Naive thymus-derived CD4-positive, alpha-beta T cell (primary cell): ENCODE results near the gene LRRC31. TPM values are rescaled to one million over a fixed set of nuclear protein-coding genes. Genes with fewer than 3 reads are reported as not detected.
A peak's percentile ranks its signal among the peaks of the same experiment; 100 is the strongest.

Experiments
- ATAC-seq: fragments of 150-1000 bp; cut with Tn5 transposase; 2 replicates; pipeline ENCODE4 v1.10.0; 2021; ENCODE audit warnings: mild to moderate bottlenecking, moderate library complexity
- CTCF ChIA-PET: fragments of 350-600 bp; sonication (Branson Sonifier 250); formaldehyde crosslinking; loops from one replicate; lab custom pipeline; 2021; ENCODE audit warnings: antibody characterized with exemption; lab: Charles Lee
- POLR2A ChIA-PET: fragments of 350-600 bp; sonication (Branson Sonifier 250); formaldehyde crosslinking; loops from one replicate; lab custom pipeline; 2021; ENCODE audit warnings: antibody characterized with exemption, inconsistent platforms; lab: Charles Lee
- DNase-seq, 9 donors: peaks; one replicate each; pipeline versions ENCODE4 v3.0.0 to v3.0.0-alpha.2; 2020 to 2022; ENCODE audit warnings: mixed read lengths in 1 of 9
- H3K27ac ChIP-seq: one replicate; pipeline ENCODE4 v1.7.0; 2013; ENCODE audit warnings: mild to moderate bottlenecking, low read depth, low read length, moderate library complexity
- H3K27me3 ChIP-seq, 2 donors: one replicate each; pipeline ENCODE4 v1.7.0; 2013; ENCODE audit warnings: low read length in 2 of 2, mild to moderate bottlenecking in 2 of 2, moderate library complexity in 2 of 2; ENCODE audit not compliant: control insufficient read depth in 2 of 2, insufficient read depth in 2 of 2
- H3K36me3 ChIP-seq, 3 experiments: 1 replicate in 2 of 3; 2 replicates in 1 of 3; pipeline ENCODE4 v1.7.0; 2013; ENCODE audit warnings: low read length in 3 of 3, mild to moderate bottlenecking in 3 of 3, moderate library complexity in 1 of 3; ENCODE audit not compliant: insufficient read depth in 3 of 3, control insufficient read depth in 2 of 3
- H3K4me1 ChIP-seq, 2 donors: one replicate each; pipeline ENCODE4 v1.7.0; 2013; ENCODE audit warnings: low read length in 2 of 2, mild to moderate bottlenecking in 2 of 2, moderate library complexity in 1 of 2; ENCODE audit not compliant: control insufficient read depth in 2 of 2, insufficient read depth in 2 of 2
- H3K4me3 ChIP-seq: 2 replicates; pipeline ENCODE4 v1.7.0; 2013; ENCODE audit warnings: mild to moderate bottlenecking, low read length
- H3K9me3 ChIP-seq, 3 experiments: 1 replicate in 2 of 3; 2 replicates in 1 of 3; pipeline ENCODE4 v1.7.0; 2013; ENCODE audit warnings: low read length in 3 of 3; ENCODE audit not compliant: control insufficient read depth in 2 of 3
- H3K27ac Mint-ChIP-seq, 9 donors: one replicate each; pipeline ENCODE4 v1.8.0; 2020 to 2022; ENCODE audit warnings: mixed read lengths in 9 of 9, mild to moderate bottlenecking in 8 of 9, moderate library complexity in 5 of 9, inconsistent platforms in 2 of 9
- H3K27me3 Mint-ChIP-seq, 5 donors: one replicate each; pipeline ENCODE4 v1.8.0; 2021 to 2022; ENCODE audit warnings: mixed read lengths in 5 of 5, mild to moderate bottlenecking in 1 of 5
- H3K36me3 Mint-ChIP-seq, 5 donors: one replicate each; pipeline ENCODE4 v1.8.0; 2020 to 2022; ENCODE audit warnings: mixed read lengths in 5 of 5, mild to moderate bottlenecking in 3 of 5, inconsistent platforms in 1 of 5
- H3K4me1 Mint-ChIP-seq, 7 donors: one replicate each; pipeline ENCODE4 v1.8.0; 2020 to 2022; ENCODE audit warnings: mixed read lengths in 7 of 7, mild to moderate bottlenecking in 3 of 7, inconsistent platforms in 1 of 7
- H3K4me3 Mint-ChIP-seq, 10 donors: one replicate each; pipeline ENCODE4 v1.8.0; 2020 to 2022; ENCODE audit warnings: mild to moderate bottlenecking in 10 of 10, mixed read lengths in 10 of 10, moderate library complexity in 6 of 10, inconsistent platforms in 2 of 10
- H3K9me3 Mint-ChIP-seq, 11 donors: one replicate each; pipeline ENCODE4 v1.8.0; 2020 to 2022; ENCODE audit warnings: mixed read lengths in 11 of 11, mild to moderate bottlenecking in 4 of 11, inconsistent platforms in 1 of 11, moderate library complexity in 1 of 11
- intact Hi-C, 2 donors: fragments of 100-400 bp; cut with micrococcal nuclease; formaldehyde crosslinking; loops; one replicate each; pipeline ENCODE4 v1.15.1; 2023
- polyA plus RNA-seq, 2 donors: library from polyadenylated mRNA; unstranded; fragments of 300-500 nt; fragmentation: Illumina TruSeq; gene quantifications; one replicate each; pipeline ENCODE4 v1.2.3, GENCODE V29; 2021
- total RNA-seq, 6 experiments: library from RNA in 5 of 6; stranded (reverse) in 5 of 6; gene quantifications; 1 replicate in 5 of 6; 2 replicates in 1 of 6; pipeline ENCODE4 v1.2.3 and lab custom pipeline; 2021 to 2026

Gene LRRC31
- total and polyA plus RNA-seq, 7 experiments from 2014 or later: not detected

DNA sequence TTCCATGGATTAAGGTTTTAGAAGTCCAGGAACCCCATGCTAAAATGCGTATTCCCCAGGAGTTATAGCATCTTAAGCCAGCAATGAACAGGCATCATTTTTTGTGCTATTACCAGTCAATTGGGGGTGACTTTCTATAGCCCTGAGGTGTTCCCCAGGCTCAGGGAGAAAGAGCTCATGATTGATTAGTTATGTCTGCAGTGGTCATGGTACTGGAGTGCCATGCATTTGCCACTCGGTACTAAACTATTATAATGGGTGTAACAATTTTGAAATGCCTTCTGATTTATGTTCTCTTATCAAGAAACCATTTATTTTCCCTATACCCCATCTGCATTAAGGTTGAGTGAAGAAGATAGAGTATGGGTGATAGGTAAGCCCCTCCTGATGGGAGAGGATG lies 11.9 kb downstream of the LRRC31 start:
- Histone ChIP-seq H3K27ac (no peak overlapping the region), H3K9me3 (no peaks in the 10 kb centered on the region), H3K36me3 (no peaks in the 10 kb centered on the region), H3K27me3 (no peaks in the 10 kb centered on the region), H3K4me3 (no peak overlapping the region), H3K4me1 (no peaks in the 10 kb centered on the region)
- Mint-ChIP-seq H3K27me3 (peaks cover 5 to 33% (median 8%) of the 10 kb centered on the region in 5 donors), H3K4me1 (peaks cover 0 to 5% (median 0%) of the 10 kb centered on the region in 7 donors), H3K27ac (no peak overlapping the region), H3K9me3 (peaks cover 0 to 1% (median 0%) of the 10 kb centered on the region in 11 donors), H3K4me3 (no peak overlapping the region), H3K36me3 (no peaks in the 10 kb centered on the region)
- POLR2A ChIA-PET: interaction anchor here (0.5 kb wide), 1 partner anchor 20 kb away, joined by 4 read pairs; no protein-coding TSS in a partner anchor
- DNase-seq (no peak), ATAC-seq (no peak)
- CTCF ChIA-PET: interaction anchor here (0.5 kb wide), 1 partner anchor 147 kb away, joined by 4 read pairs; no protein-coding TSS in a partner anchor
- intact Hi-C loops: no loop called here

- Mint-ChIP-seq H3K9me3 (peaks cover 0 to 1% (median 0%) of the 10 kb centered on the region in 11 donors), H3K4me3 (no peak overlapping the region), H3K27ac (no peak overlapping the region), H3K36me3 (no peaks in the 10 kb centered on the region), H3K4me1 (no peaks in the 10 kb centered on the region), H3K27me3 (peaks cover 5 to 28% (median 8%) of the 10 kb centered on the region in 5 donors)
- Histone ChIP-seq H3K27ac (no peak overlapping the region), H3K4me3 (no peak overlapping the region), H3K4me1 (no peaks in the 10 kb centered on the region), H3K36me3 (no peaks in the 10 kb centered on the region), H3K27me3 (no peaks in the 10 kb centered on the region), H3K9me3 (no peaks in the 10 kb centered on the region)
- ChIA-PET CTCF (no interaction called here), POLR2A (interaction anchor here (0.6 kb wide), 1 partner anchor 138 kb away, joined by 3 read pairs; no protein-coding TSS in a partner anchor)
- DNase-seq: no peak
- no peak for ATAC-seq
- intact Hi-C loops: no loop called here
Measured at GRCh38 chr3:169855514-169855913, 14.2 kb downstream of the LRRC31 start.

DNA sequence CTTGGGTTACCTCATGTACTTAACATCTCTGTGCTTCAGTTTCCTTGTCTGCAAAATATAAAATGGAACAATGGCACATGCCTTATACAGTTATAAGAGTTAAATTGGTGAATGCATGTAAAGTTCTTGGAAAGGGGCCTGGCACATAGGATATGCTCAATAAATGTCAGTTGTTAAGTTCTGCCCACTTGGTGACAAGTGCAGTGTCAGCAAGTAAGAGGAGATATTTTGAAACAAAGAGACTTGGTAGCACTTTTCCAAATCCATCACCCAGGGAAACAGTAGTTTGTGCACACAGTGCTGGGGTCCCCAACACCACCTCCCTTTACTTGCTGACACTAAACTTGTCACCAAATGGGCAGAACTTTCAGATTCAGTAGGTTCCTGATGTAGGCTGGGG lies 19.1 kb downstream of the LRRC31 start:
- Histone ChIP-seq H3K27me3 (no peaks in the 10 kb centered on the region), H3K36me3 (no peaks in the 10 kb centered on the region), H3K9me3 (no peaks in the 10 kb centered on the region), H3K4me3 (no peak overlapping the region), H3K4me1 (no peaks in the 10 kb centered on the region), H3K27ac (no peak overlapping the region)
- Mint-ChIP-seq H3K27me3 (peaks cover 0 to 19% (median 5%) of the 10 kb centered on the region in 5 donors), H3K36me3 (no peaks in the 10 kb centered on the region), H3K4me1 (peaks cover 0 to 2% (median 0%) of the 10 kb centered on the region in 7 donors), H3K27ac (no peak overlapping the region), H3K4me3 (no peak overlapping the region), H3K9me3 (peaks cover 0 to 1% (median 0%) of the 10 kb centered on the region in 11 donors)
- DNase-seq: no peak
- POLR2A ChIA-PET: no interaction called here
- CTCF ChIA-PET: no interaction called here
- intact Hi-C loops: no loop called here
- ATAC-seq: no peak

DNA sequence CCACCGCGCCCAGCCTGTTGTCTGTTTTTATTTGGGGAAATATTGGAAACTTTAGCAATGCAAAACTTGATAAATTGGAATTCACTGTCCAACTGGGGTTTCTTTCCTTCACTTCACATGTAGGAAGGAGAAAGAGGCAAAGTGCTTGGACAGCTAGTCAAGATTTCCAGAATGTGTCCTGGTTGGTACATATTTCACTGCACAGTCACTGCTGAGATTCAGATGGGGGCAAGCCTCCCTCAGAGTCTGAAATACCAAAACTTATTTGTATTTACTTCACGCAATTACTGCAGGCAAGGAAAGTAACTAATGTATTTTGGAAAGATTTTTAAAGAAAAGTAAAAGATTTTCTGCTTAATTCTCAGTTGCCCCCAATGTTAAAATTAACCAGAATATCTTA lies 21.0 kb downstream of the LRRC31 start:
- H3K27me3 ChIP-seq: no peaks in the 10 kb centered on the region
- H3K9me3 Mint-ChIP-seq: no peaks in the 10 kb centered on the region
- H3K27ac ChIP-seq: no peak overlapping the region
- no peak overlapping the region for H3K27ac Mint-ChIP-seq
- CTCF ChIA-PET: no interaction called here
- POLR2A ChIA-PET: no interaction called here
- H3K36me3 ChIP-seq: no peaks in the 10 kb centered on the region
- H3K27me3 Mint-ChIP-seq: peaks cover 0 to 17% (median 3%) of the 10 kb centered on the region in 5 donors
- no peaks in the 10 kb centered on the region for H3K36me3 Mint-ChIP-seq
- H3K9me3 ChIP-seq: no peaks in the 10 kb centered on the region
- DNase-seq (no peak), ATAC-seq (no peak)
- intact Hi-C loops: no loop called here
- H3K4me1 ChIP-seq: no peaks in the 10 kb centered on the region
- H3K4me3 ChIP-seq: no peak overlapping the region
- H3K4me1 Mint-ChIP-seq: peaks cover 0 to 2% (median 0%) of the 10 kb centered on the region in 7 donors
- no peak overlapping the region for H3K4me3 Mint-ChIP-seq

GRCh38 chr3:169847896-169848295 lies 21.8 kb downstream of the LRRC31 start:
- no peaks in the 10 kb centered on the region for H3K36me3 Mint-ChIP-seq
- intact Hi-C loops: no loop called here
- Histone ChIP-seq H3K36me3 (no peaks in the 10 kb centered on the region), H3K9me3 (no peaks in the 10 kb centered on the region), H3K4me1 (no peaks in the 10 kb centered on the region), H3K27me3 (no peaks in the 10 kb centered on the region), H3K27ac (no peak overlapping the region), H3K4me3 (no peak overlapping the region)
- H3K27me3 Mint-ChIP-seq: peaks cover 0 to 23% (median 0%) of the 10 kb centered on the region in 5 donors
- peak overlapping the region in 1 of 9 donors; percentile 85 for H3K27ac Mint-ChIP-seq
- CTCF ChIA-PET: no interaction called here
- peaks cover 0 to 2% (median 0%) of the 10 kb centered on the region in 7 donors for H3K4me1 Mint-ChIP-seq
- DNase-seq: no peak
- no peaks in the 10 kb centered on the region for H3K9me3 Mint-ChIP-seq
- ATAC-seq: no peak
- POLR2A ChIA-PET: no interaction called here
- H3K4me3 Mint-ChIP-seq: no peak overlapping the region

- Histone ChIP-seq H3K27me3 (no peaks in the 10 kb centered on the region), H3K27ac (no peak overlapping the region), H3K4me3 (no peak overlapping the region), H3K4me1 (no peaks in the 10 kb centered on the region), H3K36me3 (no peaks in the 10 kb centered on the region), H3K9me3 (no peaks in the 10 kb centered on the region)
- H3K4me1 Mint-ChIP-seq: peaks cover 0 to 2% (median 0%) of the 10 kb centered on the region in 7 donors
- H3K36me3 Mint-ChIP-seq: no peaks in the 10 kb centered on the region
- ATAC-seq (peak; percentile 32), DNase-seq (no peak)
- intact Hi-C loops: no loop called here
- H3K9me3 Mint-ChIP-seq: no peaks in the 10 kb centered on the region
- peaks cover 0 to 24% (median 0%) of the 10 kb centered on the region in 5 donors for H3K27me3 Mint-ChIP-seq
- no peak overlapping the region for H3K27ac Mint-ChIP-seq
- H3K4me3 Mint-ChIP-seq: no peak overlapping the region
- POLR2A ChIA-PET: interaction anchor here (0.6 kb wide), 1 partner anchor 981 kb away, joined by 3 read pairs; no protein-coding TSS in a partner anchor
- CTCF ChIA-PET: no interaction called here
Measured at GRCh38 chr3:169846458-169847193, 23.1 kb downstream of the LRRC31 start.
